Stimulated activated CD4-positive, alpha-beta T cell treated with anti-CD3 and anti-CD28 coated beads, Interleukin-1b, Interleukin-23, amount 100 ng/mL, for 48 hours (primary cell): ENCODE results near the gene DSC3.
"Not testable (repeated sequence)": the region's sequence is repeated elsewhere in the genome, so short reads cannot be mapped to it uniquely, and the experiment has no call there.

ENCODE experiments used
- DNase-seq: peaks from one replicate; pipeline ENCODE4 v3.0.0-alpha.2; 2020

DSC3 gene

DNA sequence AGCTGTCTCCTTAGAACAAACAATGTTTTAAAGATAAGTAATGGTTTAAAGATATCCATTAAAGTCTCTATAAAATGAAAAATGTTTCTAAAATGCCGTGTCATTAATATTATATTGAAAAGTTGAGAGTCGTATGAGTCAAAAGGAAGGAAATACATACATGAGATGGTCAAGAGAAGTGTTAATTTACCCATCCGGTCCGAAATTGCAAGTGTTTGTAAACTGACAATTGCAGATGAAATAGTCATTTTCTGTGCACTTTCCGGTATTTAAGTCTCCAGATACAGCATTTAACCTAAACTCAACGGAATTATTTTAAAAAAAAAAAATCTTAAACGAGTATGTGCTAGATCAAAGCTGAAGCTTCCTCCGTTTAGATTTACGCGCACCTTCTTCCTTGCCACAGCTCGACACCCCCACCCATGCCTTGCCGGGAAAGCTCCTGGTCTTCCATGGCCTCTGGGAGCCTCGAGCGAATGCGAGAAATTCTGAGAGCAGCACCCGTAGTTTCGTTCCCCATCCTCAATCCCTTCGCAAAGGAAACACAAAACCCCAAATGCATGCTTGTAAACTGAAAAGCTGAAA, 1.8 kb downstream of the DSC3 start:
- no peak for DNase-seq

DNA sequence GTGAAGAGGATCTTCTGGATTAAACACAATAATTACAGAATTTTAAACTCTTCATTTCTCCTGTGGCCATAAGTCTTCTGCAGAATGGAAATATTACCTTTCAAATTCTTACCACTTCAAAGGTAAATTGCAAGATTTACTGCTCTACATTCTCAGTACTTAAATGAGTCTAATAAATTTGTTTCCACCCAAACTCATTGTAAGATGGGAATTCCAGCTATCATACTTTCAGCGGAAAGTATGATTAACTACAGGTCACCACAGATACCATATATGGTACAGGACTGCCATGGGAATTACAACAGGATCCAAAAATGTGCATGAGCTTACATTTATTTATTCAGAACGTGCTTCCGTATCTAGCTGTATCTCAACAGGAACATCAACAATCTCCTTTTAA, 3.1 kb downstream of the DSC3 start:
- no peak for DNase-seq

DNA sequence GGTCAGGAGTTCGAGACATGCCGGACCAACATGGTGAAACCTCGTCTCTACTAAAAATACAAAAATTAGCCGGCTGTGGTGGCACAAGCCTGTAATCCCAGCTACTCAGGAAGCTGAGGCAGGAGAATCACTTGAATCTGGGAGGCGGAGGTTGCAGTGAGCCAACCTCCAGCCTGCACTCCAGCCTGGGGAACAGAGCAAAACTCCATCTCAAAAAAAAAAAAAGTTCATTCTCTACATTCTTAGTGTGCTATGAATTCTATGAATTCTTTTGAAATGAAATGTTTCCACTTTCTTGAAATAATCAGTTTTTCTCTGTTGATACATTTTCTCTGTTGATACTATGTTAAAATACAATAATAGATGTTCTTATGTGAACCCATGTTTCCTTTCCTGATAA, 4.9 kb downstream of the DSC3 start:
- DNase-seq = not testable (repeated sequence)

DNA sequence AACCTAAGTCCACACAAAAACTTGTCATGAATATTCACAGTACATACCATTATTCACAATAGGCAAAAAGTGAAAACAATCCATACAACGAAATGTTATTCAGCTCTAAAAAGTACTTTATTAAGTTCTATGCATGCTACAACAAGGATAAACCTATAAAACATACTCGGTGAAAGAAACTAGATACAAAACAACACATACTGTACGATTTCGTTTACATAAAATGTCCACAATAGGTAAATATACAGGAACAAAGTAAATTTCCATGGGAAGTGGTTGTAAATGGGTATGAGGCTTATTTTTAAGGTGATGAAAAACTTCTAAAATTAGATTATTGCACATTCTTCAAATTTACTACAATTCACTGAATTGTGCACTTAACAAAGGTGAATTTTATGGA, 8.0 kb downstream of the DSC3 start:
- DNase-seq = no peak

DNA sequence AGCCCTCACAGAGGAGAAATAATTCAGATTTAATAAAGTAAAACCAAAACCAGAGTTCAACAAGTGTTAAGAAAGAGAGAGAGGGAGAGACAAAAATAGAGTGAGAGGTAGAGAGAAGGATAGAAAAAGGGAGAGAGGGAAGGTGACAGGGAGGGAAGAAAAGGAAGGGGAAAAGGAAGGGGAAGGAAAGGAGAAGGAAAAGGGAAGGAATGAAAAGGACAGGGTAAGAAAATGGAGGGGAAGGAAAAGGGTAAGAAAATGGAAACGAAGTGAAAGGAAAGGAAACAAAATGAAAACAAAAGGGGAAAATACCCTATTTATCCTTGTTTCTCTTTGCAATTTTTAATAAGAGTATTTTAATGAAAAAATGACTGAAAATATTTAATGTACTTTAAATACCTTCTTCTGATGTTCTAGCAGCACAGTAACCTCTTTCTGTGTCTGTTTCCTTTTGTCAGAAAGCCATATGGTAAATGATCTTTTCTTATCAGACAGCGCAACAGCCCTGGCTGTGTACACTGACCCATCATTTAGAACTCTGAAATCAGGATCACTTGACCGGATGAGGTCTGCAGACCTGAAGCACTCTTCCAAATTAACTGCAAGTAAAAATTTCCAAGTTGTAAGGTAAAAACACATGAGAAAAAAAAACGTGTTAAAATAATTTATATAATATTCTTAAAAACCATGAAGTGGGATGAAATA, 11.8 kb downstream of the DSC3 start:
- no peak for DNase-seq

DNA sequence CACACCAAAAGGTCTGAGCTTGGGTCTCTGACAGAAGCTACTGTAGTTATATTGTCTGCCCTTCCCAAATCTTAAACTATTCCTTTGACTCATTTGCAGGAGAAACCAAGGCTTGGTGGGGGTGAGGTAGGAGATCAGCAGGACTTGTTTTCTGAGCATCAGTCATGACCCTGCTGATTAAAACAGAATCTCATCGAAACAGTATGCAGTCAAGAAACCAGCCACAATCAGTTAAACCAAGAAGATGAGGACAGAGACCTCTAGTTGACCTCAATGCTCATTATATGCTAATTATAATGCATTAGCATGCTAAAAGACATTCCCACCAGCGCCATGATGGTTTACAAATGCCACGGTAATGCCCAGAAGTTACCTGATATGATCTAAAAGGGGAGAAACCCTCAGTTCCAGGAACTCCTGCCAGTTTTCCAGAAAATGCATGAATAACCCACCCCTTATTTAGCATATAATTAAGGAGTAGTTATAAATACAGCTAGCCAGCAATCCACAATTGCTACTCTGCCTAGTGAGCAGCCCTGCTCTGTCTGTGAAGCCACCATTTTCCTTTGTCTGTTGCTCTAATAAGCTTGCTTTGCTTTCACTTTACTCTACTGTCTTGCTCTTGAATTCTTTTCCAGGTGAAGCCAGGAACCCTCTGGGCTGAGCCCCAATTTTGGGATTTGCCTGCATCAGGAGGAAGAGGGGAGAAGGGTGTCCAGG, 26.7 kb downstream of the DSC3 start:
- no peak for DNase-seq

DNA sequence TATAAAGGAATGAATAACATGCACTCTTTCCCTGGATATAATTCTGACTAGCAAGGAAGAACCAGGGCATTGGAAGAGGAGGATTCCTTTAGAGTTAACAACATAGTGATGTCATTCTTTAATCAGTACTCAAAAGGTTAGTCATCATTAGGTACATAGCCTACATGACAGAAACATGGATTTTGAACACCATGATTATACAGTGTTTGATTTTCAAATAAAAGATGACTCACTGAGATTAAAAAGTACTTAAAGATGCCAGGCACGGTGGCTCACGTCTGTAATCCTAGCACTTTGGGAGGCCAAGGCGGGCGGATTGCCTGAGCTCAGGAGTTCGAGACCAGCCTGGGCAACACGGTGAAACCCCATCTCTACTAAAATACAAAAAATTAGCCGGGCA, 31.1 kb downstream of the DSC3 start:
- DNase-seq = not testable (repeated sequence)

DNA sequence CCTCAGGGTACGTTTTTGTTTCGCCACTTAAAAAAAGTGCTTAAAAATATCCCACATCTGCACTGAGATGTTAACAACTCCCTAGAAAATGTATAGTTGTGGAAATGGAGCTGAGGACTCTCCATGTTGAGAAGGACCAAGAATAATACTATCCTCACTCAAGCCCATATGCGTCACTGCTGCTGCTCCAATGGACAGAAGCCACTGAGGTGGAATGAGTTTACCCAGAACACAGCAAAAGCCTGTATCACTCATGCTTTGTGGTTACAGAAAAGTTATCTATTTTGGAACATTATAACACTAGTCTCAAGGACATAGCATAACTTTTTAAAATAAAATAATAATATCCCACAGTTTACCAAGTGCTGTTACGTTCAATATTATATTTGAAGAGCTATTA, 31.9 kb downstream of the DSC3 start:
- no peak for DNase-seq

DNA sequence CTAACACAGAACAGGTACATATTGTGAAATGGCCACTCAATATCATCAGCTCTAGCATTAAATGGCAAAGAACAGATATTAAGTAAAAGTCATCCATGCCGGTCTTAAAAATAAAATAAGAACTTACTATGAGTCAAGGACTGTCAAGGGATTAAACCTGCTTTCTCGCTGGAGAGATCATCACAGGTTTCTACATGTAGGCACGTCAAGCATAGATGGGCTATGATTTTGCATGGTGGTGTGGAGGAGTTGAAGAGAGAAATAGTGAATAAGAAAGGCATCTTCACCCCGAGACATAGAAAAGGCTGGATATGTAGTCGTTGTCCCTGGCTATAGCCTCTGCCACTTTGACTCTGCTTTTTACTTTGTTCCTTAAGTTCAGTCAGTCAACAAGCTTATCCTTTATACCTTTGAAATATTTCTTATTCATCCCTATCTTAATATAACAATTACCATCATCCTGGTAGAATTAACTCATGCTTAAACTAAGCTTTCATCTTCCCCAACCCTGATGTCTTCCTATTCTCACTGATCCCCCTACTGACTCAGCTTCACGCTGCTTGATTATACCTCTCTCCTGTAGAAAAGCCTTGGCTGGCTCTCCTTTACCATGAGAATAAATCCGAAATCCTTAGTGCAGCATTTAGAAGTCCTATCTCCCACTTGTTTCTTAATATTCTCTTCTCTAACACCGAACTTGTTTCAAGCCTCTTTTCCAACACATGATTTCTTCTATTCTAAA, 42.5 kb downstream of the DSC3 start:
- no peak for DNase-seq

DNA sequence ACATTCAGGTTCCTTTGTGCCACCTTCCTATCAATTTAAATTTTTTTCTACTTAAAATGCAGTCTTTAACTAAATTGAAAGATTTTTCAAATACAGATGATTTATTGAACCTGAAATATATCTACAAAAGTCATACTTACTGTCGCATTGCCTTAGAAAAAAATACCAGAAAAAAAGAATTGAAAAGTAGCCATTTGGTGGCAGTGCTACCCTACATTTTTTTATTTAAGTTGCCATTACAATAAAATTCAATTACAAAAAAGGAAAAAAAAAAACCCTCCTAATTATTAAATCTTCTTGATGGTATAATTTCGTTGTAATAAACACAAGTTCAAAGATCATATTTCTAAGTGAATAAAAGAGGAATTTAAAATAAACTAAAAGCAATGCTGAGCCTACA, 43.4 kb downstream of the DSC3 start:
- no peak for DNase-seq

DNA sequence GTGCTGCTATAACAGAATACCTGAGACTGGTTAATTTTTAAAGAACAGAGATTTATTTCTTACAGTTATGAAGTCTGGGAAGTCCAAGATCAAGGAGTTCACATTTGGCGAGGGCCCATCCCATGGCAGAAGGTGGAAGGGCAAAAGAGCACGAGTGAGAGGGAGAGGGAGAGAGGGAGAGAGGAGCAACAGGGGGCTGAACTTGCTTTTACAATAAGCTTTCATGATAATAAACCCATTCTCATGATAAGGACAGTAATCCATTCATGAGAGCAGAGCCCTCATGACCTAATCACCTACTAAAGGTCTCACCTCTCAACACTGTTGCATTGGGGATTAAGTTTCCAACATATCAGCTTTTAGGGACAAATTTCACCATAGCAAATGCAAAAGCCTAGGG, 45.3 kb downstream of the DSC3 start:
- no peak for DNase-seq

DNA sequence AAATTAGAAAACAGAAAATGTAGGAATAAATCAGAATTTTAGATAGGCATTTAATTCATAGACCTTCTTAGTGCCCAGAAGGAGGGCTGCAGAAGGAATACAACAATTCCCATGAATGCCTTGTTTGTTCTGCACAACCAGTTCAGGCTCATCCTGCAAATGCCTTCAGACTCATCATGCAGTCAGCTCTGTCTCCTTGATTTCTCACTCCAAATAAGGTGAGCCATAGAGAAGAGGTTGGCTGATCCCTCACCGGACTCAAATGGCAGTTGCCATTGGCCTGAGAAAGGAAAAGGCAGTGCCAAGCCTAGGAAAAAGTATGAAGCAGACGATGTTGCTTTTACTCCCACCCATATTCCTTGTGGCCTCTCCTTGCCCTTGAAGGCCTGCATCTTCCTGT, 50.3 kb downstream of the DSC3 start:
- no peak for DNase-seq

DNA sequence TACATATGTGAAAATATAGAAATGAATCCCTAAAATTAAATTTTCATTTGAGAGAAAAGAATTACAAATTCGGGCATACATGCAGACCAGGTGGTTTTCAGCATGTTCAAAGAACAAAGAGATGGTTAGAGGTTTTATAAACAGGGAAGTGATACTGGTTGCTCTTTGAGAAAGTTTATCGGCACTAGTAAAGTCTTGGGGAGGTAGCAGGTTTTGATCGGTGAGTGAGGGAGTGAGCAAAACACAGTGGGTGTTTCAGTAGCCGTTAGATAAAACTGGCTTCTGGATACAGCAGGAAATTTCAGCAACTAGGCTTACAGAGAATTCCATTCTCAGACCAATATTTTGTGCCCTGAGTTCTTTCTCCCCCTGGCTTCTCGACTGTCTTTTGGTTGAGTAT, 51.1 kb downstream of the DSC3 start:
- DNase-seq = no peak

DNA sequence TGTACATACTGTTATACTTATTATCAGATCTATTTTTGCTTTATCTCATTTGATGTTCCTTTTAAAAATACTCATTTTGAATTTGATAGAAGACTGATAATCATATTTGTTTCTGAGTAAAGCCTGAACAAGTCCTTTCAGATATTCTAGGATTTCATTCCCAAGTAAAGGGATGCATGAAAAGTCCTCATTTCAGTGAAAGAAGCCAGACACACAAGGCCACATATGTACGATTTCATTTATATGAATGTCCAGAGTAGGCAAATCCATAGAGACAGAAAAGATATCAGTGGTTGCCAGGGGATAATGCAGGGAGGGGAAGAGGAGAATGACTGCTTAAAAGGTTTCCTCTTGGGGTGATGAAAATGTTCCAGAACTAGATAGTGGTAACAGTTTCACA, 53.4 kb downstream of the DSC3 start:
- DNase-seq = no peak

DNA sequence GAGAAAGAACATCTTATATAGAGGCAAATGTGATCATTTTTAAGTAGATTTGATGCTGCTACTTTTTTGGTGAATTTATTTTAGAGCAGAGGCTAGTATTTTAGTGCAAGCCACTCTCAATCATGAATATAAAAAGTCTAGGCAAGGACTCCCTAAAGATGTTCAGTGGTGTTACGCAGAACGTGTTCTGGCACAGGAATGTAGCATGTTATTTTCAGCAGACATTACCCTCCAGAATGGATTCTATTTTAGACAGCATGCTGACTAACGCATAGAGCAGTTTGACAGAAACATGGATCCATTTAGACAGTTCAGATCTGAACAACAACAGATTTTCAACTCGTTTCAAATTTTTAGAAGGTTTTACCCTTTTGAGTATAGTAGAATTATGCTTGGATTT, 54.1 kb downstream of the DSC3 start:
- DNase-seq = no peak

DNA sequence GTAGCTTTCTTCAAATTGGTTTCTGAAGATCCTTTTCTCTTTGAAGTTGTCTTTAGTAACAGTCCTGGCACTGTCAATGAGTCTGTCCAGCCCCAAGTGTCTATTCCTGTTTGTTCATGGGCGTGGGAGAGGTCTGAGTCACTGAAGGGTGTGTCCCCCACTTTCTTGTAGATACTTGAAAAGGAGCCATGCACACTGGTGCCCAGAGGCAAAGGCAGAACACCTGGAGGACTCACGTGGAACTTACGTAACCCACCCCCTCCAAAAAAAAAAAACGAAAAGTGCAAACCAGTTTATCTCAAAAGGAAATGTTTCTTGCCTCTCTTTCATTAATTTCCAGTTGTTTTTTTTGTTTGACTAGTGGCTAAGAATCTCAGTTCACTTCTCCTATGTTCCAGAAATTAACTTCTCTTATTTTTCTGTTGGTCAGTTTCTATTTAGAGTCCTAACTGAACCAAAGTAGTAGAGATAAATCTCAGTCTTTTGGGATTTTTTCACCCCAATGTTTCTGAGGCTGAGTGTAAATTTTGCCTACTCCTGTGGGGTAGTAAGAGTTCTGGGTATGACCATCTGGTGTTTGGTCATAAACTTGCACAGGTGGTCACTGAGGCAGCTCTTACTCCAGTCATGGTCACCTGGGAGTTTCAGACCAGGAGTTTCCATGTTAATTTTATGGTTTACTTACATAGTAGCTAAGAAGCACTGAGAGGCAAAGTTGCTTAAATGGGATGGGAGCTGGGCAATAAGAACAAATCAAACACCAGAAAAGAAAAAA, 54.9 kb downstream of the DSC3 start:
- no peak for DNase-seq

DNA sequence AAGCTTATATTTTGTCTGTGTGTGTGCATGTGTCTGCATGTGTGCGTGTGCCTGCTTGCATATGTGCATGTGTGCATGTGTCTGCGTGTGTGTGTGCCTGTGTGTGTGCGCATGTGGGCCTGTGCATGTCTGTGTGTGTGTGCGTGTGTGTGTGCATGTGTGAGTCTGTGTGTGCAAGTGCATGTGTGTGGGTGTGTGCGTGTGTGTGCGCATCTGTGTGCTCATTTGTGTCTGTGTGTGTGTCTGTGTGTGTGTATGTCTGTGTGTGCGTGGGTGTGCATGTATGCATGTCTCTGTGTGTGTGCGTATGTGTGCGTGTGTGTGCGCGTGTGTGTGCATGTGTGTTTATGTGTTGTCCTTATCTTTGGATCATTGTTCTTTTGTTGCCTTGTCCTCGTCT, 56.8 kb downstream of the DSC3 start:
- DNase-seq = no peak

DNA sequence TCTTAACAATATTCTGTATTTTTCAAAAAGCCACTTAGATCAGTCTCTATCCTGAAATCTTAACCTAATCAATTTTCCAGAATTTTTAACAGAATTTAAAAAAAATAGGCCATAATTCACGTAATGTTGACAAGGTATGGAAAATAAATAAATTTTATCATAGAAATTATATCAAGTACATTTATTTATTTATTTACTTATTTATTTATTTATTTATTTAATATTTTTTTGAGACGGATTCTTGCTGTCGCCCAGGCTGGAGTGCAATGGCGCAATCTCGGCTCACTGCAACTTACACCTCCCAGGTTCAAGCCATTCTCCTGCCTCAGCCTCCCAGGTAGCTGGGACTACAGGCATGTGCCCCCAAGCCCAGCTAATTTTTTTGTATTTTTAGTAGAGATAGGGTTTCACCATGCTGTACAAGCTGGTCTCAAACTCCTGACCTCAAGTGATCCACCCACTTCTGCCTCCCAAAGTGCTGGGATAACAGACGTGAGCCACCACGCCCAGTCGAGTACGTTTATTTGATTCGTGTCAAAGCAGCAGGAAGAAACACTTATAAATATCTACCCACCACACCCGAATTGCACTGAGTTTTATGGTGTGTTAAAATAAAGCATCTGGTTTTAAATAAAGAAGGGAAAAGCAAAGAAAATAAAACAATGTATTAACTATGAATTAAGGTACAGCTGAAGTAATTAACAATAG, 60.1 kb downstream of the DSC3 start:
- no peak for DNase-seq

DNA sequence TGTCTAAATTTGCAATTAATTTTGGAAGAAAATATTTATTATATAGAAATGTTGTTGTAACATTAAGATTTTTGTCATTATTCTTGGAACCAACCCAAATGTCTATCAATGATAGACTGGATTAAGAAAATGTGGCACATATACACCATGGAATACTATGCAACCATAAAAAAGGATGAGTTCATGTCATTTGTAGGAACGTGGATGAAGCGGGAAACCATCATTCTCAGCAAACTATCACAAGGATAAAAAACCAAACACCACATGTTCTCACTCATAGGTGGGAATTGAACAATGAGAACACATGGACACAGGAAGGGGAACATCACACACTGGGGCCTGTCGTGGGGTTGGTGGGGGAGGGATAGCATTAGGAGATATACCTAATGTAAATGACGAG, 64.5 kb downstream of the DSC3 start:
- DNase-seq = not testable (repeated sequence)

DNA sequence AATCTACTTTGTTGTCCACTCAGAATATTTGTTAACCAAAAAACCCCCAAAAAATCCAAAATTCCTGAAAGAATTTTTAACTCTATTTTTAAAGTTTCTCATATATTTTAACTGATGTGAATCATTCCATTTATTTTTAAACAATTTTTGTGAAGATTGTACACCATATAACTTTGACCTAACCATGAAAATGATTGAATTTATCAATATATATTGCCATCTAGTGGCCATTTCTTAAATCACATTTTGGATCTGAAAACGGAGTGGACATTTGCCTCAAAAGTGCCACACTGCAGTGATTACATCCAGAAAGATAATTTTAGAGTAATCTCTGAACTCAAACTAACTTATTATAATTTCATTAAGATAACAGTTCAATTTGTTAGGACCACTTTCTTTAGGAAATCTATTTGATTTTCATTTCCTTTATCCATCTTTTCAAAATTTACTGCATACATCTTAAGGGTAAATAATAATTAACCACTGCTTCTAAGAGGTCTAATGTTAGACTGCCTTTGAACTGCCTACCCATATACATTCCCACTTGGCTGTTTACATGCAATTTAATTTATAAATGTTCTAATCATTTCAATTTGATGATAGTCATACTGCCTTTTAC, 71.1 kb downstream of the DSC3 start:
- DNase-seq = no peak

DNA sequence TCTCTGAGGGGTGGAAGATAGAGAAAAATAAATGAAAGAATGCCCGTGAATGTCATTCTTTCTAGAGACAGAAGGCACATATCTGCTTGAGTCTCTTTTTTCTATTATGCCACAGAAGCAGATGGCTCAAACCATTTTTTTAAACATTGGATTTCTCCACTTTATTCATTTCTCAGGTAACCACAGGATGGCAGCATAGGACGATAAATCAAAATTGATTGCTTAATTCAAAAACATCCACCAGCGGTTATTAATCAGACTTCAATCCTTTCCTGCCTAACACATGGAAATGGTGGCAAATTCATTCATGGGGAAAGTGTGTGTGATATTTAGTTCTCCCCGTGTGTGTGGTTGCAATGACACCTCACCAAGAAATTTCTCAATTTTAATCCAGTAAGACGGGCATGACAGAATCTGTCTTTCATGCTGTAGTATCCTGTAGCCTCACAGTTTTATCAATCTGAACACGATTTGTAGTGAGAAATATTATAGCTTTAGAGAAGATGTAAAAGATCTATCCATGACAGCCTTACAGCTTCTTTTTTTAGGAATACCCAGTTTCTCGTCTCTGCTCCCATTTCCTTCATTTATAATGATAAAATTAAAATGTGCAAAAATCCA, 72.2 kb downstream of the DSC3 start:
- DNase-seq = no peak
